GM19025 (cell line): Measurements from ENCODE around the gene ASH1L.
"Not testable (repeated sequence)": the region's sequence is repeated elsewhere in the genome, so short reads cannot be mapped to it uniquely, and the experiment has no call there.

Experiments used
- ATAC-seq: cut with Tn5 transposase; IDR thresholded peaks from one replicate; pipeline ENCODE4 v1.9.1; 2021; ENCODE audit warnings: mild to moderate bottlenecking, low read depth, moderate library complexity; ENCODE audit not compliant: unreplicated experiment

ASH1L gene

DNA sequence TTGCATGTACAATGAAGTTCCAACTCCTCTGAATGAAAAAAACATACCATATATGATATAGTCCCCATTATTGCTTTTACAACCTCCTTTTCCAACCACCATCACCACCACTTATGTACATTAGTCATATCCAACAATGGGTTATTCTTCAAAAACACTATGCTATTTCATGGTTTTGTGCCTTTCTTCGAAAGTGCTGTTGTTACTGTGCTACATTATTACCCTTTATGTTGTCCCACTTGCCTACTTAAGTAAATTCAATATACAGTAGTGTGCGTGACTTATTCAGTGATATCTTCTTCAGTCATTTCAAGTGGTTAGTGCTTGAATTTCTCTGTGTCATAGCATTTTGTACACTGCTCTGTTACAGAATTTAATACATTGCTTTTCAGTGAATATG is 105.3 kb downstream of the ASH1L start:
- ATAC-seq: no peak

GRCh38 chr1:155455588-155456195 is 106.9 kb downstream of the ASH1L start:
- ATAC-seq: no peak

- no peak for ATAC-seq
Observed at GRCh38 chr1:155454096-155454495, 108.5 kb downstream of the ASH1L start.

GRCh38 chr1:155453141-155453540 is 109.5 kb downstream of the ASH1L start:
- ATAC-seq: no peak

GRCh38 chr1:155451199-155451598 is 111.4 kb downstream of the ASH1L start:
- ATAC-seq: no peak

GRCh38 chr1:155442431-155442830 is 120.2 kb downstream of the ASH1L start:
- not testable (repeated sequence) for ATAC-seq

DNA sequence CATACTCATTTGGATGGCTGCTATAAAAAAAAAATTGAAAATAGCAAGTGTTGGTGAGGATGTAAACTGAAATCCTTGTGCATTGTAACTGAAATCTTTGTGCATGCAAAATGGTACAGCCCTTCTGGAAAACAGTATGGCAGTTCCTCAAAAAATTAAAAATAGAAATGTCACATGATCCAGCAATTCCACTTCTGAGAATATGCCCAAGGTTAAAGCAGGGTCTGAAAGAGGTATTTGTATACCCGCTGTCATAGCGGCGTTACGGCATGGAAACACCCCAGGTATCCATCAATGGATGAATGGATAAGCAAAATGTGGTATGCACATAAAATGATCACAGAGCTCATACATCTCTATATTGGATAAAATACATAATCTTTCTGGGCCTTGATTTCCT is 125.2 kb downstream of the ASH1L start:
- ATAC-seq: no peak

DNA sequence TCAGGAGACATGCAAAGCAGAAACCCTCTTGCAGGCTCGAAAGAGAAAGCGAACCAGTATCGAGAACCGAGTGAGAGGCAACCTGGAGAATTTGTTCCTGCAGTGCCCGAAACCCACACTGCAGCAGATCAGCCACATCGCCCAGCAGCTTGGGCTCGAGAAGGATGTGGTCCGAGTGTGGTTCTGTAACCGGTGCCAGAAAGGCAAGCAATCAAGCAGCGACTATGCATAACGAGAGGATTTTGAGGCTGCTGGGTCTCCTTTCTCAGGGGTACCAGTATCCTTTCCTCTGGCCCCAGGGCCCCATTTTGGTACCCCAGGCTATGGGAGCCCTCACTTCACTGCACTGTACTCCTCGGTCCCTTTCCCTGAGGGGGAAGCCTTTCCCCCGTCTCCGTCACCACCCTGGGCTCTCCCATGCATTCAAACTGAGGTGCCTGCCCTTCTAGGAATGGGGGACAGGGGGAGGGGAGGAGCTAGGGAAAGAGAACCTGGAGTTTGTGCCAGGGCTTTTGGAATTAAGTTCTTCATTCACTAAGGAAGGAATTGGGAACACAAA is 128.7 kb downstream of the ASH1L start:
- not testable (repeated sequence) for ATAC-seq

- not testable (repeated sequence) for ATAC-seq
Observed at GRCh38 chr1:155433128-155433830, 129.3 kb downstream of the ASH1L start.

DNA sequence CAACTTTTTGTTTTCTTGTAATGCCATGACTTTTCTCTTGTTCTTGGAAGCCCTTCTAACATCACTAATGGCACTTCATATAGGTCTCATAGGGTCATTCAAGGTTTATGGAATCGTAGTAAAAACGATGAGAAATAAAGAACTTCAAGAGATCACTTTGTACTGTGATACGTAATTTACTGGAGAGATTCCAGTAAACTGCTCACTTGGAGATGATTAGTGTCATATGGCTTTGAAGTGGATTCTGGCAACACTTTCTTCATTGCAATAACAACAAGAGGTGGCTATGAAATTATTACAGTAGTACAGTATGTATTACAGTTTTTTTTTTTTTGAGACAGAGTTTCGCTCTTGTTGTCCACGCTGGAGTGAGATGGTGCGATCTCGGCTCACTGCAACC is 138.5 kb downstream of the ASH1L start:
- no peak for ATAC-seq

DNA sequence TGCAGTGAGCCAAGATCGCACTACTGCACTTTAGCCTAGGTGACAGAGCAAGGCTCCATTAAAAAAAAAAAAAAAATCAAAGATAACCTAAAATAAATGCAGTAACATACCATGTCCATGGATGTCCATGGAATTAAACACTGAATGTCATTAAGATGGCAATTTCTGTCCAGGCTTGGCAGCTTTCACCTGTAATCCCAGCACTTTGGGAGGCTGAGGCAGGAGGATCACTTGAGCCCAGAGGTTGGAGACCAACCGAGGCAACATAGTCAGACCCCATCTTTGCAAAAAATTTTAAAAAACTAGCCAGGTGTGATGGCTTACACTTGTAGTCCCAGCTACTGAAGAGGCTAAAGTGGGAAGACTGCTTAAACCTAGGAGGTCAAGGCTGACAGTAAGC is 141.8 kb downstream of the ASH1L start:
- no peak for ATAC-seq

- not testable (repeated sequence) for ATAC-seq
Observed at GRCh38 chr1:155411840-155412239, 150.8 kb downstream of the ASH1L start.

DNA sequence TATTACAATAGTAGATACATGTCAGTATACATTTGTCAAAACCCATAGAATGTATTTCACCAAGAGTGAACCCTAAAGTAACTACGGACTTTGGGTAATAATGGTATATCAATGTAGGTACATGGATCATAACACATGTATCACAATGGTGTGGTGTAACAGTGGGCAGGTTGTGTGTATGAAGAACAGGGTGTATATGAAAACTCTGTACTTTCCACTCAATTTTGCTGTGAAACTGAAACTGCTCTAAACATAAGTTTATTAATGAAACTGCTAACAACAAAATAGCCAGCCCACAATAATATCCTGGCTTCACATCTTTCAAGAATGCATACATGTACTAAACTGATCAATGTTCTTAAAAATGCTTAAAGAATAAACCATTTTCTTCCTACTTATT is 151.7 kb downstream of the ASH1L start:
- no peak for ATAC-seq

GRCh38 chr1:155396874-155397476 is 165.6 kb downstream of the ASH1L start:
- no peak for ATAC-seq

- no peak for ATAC-seq
Observed at GRCh38 chr1:155392898-155393411, 169.6 kb downstream of the ASH1L start.

DNA sequence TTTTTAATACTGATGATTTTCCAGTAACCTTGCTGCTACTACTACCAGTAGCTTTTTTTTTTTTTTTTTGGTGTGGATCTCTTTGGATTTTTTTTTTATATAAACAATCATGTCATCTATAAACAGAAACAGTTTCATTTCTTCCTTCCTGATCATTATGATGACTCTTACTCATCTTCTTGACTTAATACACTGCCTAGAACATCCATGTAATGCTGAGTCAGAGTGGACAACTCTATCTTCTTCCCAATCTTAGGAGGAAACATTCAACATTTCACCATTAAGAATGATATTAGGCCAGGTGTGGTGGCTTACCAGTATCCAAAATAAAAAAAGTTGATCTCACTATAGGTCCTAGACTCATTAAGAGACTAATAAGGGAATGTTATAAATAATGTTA is 172.8 kb downstream of the ASH1L start:
- no peak for ATAC-seq

DNA sequence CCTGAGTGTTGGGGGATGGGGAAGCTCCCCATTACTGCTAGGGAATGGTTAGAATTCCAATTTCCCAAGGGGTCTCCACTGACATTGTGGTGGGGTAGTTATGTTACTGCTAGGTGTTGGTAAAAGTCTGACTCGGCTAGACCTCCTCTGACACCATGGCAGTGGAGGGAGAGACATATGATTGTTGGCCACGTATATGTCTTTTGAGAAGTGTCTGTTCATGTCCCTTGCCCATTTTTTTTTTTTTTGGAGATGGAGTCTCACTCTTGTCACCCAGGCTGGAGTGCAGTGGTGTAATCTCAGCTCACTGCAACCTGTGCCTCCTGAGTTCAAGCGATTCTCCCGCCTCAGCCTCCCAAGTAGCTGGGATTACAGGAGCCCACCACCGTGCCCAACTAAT is 176.8 kb downstream of the ASH1L start:
- not testable (repeated sequence) for ATAC-seq

GRCh38 chr1:155383406-155383805 is 179.2 kb downstream of the ASH1L start:
- ATAC-seq: no peak

DNA sequence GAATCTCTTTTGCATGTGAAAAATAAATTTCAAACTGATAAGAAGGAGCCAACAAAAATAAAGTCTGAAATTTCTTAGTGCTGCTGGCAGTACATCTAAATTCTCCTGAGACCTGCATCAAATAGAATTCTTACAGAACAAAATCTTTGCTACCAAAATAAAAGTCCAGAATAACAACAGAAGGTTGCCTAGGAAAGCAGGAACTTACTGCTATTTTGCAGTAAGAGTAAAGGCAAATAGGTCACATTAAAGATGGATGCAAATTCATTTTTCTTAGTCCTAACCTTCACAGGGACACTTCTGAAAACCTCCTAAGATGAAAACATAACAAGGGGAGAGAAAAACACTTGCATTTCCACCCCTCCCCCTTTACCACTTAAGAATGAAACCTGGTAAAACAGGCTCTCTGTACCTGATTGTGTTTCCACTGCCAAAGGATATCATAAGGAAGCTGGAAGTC is 182.9 kb downstream of the ASH1L start:
- ATAC-seq: no peak

- no peak for ATAC-seq
Observed at GRCh38 chr1:155379180-155379579, 183.4 kb downstream of the ASH1L start.

GRCh38 chr1:155360051-155360450 is 202.6 kb downstream of the ASH1L start:
- no peak for ATAC-seq
